Fibroblast of pulmonary artery (primary cell): ENCODE results near the gene PROS1.
A peak's percentile ranks its signal among the peaks of the same experiment; 100 is the strongest.

Experiments used
- DNase-seq: peaks from one replicate; pipeline ENCODE4 v3.0.0-alpha.2; 2010; ENCODE audit warnings: low read depth
- H3K4me3 ChIP-seq: replicated peaks from 2 replicates; pipeline ENCODE4 v1.5.1; 2011; ENCODE audit warnings: low read depth, mild to moderate bottlenecking, control low read depth, low read length, moderate library complexity
- TF ChIP-seq, protein P1 (sequence below): IDR thresholded peaks from 2 replicates; pipeline ENCODE4 v1.5.1; 2011; ENCODE audit warnings: mild to moderate bottlenecking, control low read depth, low read length, inconsistent platforms; ENCODE audit errors: missing control alignments

Gene PROS1

DNA sequence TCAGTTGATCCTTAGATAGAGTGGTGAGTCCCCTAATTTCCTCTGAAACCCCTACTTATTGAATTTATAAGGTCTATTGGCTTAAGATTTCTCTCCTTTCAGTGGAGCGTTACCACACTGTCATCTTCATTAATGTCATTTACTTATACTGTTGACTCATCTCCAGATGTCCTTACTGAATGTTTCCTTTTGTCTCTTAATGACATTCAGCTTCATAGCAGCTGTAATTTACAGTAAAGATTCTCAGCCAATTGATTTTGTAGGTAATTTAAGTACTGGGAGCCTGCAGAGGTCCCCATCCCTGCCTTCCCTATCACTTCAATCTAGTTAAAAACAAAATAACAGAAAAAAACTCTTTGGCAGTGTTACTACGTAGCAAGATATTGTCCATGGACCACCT is 35.9 kb upstream of the PROS1 start:
- no peak for DNase-seq
- H3K4me3 ChIP-seq, result no peak overlapping the region
- TF ChIP-seq, protein P1, sequence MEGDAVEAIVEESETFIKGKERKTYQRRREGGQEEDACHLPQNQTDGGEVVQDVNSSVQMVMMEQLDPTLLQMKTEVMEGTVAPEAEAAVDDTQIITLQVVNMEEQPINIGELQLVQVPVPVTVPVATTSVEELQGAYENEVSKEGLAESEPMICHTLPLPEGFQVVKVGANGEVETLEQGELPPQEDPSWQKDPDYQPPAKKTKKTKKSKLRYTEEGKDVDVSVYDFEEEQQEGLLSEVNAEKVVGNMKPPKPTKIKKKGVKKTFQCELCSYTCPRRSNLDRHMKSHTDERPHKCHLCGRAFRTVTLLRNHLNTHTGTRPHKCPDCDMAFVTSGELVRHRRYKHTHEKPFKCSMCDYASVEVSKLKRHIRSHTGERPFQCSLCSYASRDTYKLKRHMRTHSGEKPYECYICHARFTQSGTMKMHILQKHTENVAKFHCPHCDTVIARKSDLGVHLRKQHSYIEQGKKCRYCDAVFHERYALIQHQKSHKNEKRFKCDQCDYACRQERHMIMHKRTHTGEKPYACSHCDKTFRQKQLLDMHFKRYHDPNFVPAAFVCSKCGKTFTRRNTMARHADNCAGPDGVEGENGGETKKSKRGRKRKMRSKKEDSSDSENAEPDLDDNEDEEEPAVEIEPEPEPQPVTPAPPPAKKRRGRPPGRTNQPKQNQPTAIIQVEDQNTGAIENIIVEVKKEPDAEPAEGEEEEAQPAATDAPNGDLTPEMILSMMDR, result no peak

- H3K4me3 ChIP-seq, result no peak overlapping the region
- TF ChIP-seq, protein P1, result no peak
- no peak for DNase-seq
These were observed 34.6 kb upstream of the PROS1 start for GRCh38 chr3:94008253-94008652.

DNA sequence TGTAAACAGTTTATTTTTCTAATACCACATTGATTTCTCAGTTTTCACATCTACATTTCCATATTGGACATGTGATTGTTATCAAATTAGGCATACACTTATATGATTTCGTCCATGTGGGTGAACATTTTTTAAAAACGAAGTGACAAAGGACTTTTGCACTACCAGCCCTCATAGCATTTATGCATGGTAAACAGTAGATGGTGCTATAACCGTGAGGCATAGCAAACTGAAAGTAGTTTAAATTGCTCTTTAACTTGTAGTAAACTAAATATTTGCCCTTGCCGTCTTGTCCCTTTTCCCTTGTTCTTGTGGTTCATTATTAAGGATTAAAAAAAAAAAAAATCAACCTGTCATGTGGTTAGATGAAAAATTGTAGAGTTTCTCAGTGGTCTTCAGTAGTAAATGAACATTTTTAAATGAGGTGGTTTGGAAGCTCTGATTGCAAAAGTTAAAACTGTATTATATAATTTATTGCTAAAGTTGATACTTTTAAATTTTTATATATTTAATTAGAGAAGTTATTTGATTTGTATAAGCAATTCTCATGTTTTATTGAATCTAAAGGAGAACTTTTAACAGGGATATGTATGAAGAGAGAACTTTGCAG is 30.7 kb upstream of the PROS1 start:
- DNase-seq, result peak; percentile 87
- H3K4me3 ChIP-seq, result peak overlapping the region; percentile 42
- TF ChIP-seq, protein P1, result peak; percentile 91

- TF ChIP-seq, protein P1, result no peak
- H3K4me3 ChIP-seq, result no peak overlapping the region
- DNase-seq, result no peak
These were observed 28.3 kb upstream of the PROS1 start for GRCh38 chr3:94001827-94002495.

DNA sequence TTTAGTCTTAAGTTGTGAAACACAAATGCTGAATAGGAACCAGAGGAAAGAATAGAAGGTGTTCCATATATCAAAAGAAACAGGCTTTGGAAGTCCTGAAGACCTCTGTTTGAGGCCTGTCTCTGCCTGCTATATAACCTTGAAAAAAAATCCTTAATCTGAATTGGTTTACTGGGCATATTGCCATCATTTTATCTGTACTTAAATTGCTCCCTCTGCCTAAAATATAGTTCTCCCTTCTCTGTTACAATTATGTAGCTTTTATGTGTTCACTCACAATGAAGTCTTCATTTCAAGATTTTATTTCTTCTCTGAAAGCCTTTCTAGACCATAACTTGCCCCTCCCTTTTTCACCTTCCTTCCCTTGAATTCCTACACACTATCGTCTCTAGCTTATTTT is 27.5 kb upstream of the PROS1 start:
- no peak for DNase-seq
- H3K4me3 ChIP-seq, result no peak overlapping the region
- TF ChIP-seq, protein P1, result no peak

DNA sequence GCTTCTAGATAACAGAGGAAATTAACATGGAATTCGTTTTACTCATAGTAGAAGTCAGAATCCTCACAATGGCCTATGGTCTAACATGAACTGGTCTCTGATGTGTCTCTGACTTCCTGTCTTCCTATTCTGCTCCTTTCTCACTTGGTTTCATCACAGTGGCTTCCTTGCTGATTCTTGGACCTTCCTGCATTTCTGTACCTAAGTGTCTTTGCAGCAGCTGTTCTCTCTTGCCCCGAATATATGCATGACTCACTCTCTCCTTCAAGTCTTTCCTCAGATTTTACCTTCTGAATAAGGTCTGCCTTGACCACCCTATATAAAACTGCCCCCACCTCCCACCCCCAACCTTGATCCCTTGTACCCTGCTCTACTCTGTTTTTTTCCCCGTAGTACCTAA is 20.4 kb upstream of the PROS1 start:
- peak; percentile 42 for DNase-seq
- no peak overlapping the region for H3K4me3 ChIP-seq
- TF ChIP-seq, protein P1, result no peak

GRCh38 chr3:93992207-93992606 is 18.5 kb upstream of the PROS1 start:
- DNase-seq, result no peak
- no peak overlapping the region for H3K4me3 ChIP-seq
- TF ChIP-seq, protein P1, result no peak
